HCT116 (cell line): ENCODE results near the gene CUEDC1. TPM values are rescaled to one million over a fixed set of nuclear protein-coding genes. Genes with fewer than 3 reads are reported as not detected.

Source experiments
- ATAC-seq: fragments of 200-7000 bp; cut with Tn5 transposase; 2 replicates; pipeline ENCODE4 v1.9.1; 2020; ENCODE audit warnings: mild to moderate bottlenecking, moderate library complexity
- BruUV-seq: library from RNA; stranded (reverse); fragments of 400-500 nt; replicated peaks from 2 replicates; lab custom pipeline; 2021; lab: Mats Ljungman, UMichigan
- CTCF ChIA-PET: fragments of 300-600 bp; sonication (Branson Sonifier 250); formaldehyde crosslinking; loops from one replicate; lab custom pipeline; 2021; ENCODE audit warnings: antibody characterized with exemption; lab: Charles Lee
- POLR2A ChIA-PET: fragments of 300-600, 350-600 bp; sonication (Branson Sonifier 250); formaldehyde crosslinking; loops from one replicate; lab custom pipeline; 2021; ENCODE audit warnings: antibody characterized with exemption; lab: Charles Lee
- RAD21 ChIA-PET, 2 experiments: fragments of 300-600 bp; sonication (Branson Sonifier 250); formaldehyde crosslinking; loops; one replicate each; lab custom pipeline; 2023; ENCODE audit warnings: low total read pairs in 2 of 2; ENCODE audit not compliant: uncharacterized antibody in 2 of 2, unreplicated experiment in 2 of 2, low non-redundant PET in 1 of 2; lab: Charles Lee
- DNase-seq: peaks from one replicate; pipeline ENCODE4 v3.0.0-alpha.2; 2010; ENCODE audit warnings: low read depth, low spot score
- H2AFZ ChIP-seq: fragments of 200-600 bp; shearing (Covaris generic), sonication (generic); 2 replicates; pipeline ENCODE4 v1.6.1; 2017; ENCODE audit warnings: low read depth, mixed run types, mixed read lengths, antibody characterized with exemption, low read length; ENCODE audit not compliant: poor library complexity, severe bottlenecking
- H3K27ac ChIP-seq: 2 replicates; pipeline ENCODE4 v1.5.1; 2012; ENCODE audit warnings: low read depth, low read length
- H3K27me3 ChIP-seq: fragments of 200-600 bp; sonication (generic); 2 replicates; pipeline ENCODE4 v1.6.1; 2016; ENCODE audit warnings: mixed run types, low read length, mixed read lengths; ENCODE audit not compliant: insufficient read depth
- H3K36me3 ChIP-seq, 2 experiments: fragments of 200-500 bp in 1 of 2; fragments of 200-600 bp in 1 of 2; sonication (Bioruptor generic) in 1 of 2; sonication (generic) in 1 of 2; 2 replicates each; pipeline versions ENCODE4 v1.5.1 to v1.6.1; 2014 to 2016; ENCODE audit warnings: low read length in 2 of 2, inconsistent platforms in 1 of 2, mixed read lengths in 1 of 2, mixed run types in 1 of 2; ENCODE audit not compliant: insufficient read depth in 2 of 2, control insufficient read depth in 1 of 2
- H3K4me1 ChIP-seq, 2 experiments: fragments of 200-600 bp in 1 of 2; sonication (generic) in 1 of 2; 2 replicates each; pipeline versions ENCODE4 v1.5.1 to v1.6.1; 2012 to 2017; ENCODE audit warnings: low read length in 2 of 2, inconsistent platforms in 1 of 2, mild to moderate bottlenecking in 1 of 2, mixed read lengths in 1 of 2, mixed run types in 1 of 2, moderate library complexity in 1 of 2; ENCODE audit not compliant: insufficient read depth in 2 of 2, control insufficient read depth in 1 of 2
- H3K4me2 ChIP-seq: fragments of 200-600 bp; sonication (generic); 2 replicates; pipeline ENCODE4 v1.6.1; 2017; ENCODE audit warnings: mixed run types, low read length, mixed read lengths
- H3K4me3 ChIP-seq, 2 experiments: fragments of 200-600 bp in 1 of 2; sonication (generic) in 1 of 2; replicated peaks in 1 of 2; 2 replicates each; pipeline ENCODE4 v1.5.1; 2011 to 2016; ENCODE audit warnings: low read length in 2 of 2, control low read depth in 1 of 2, low read depth in 1 of 2, mild to moderate bottlenecking in 1 of 2, mixed read lengths in 1 of 2, mixed run types in 1 of 2
- H3K79me2 ChIP-seq: fragments of 200-600 bp; sonication (generic); 2 replicates; pipeline ENCODE4 v1.6.1; 2017; ENCODE audit warnings: mild to moderate bottlenecking, mixed run types, low read length, moderate library complexity, mixed read lengths; ENCODE audit not compliant: insufficient read depth
- H3K9ac ChIP-seq: fragments of 200-600 bp; sonication (generic); 2 replicates; pipeline ENCODE4 v1.6.1; 2016; ENCODE audit warnings: low read length, mixed read lengths
- H3K9me2 ChIP-seq: fragments of 200-600 bp; sonication (generic), shearing (Covaris generic); 2 replicates; pipeline ENCODE4 v1.6.1; 2017; ENCODE audit warnings: mixed run types, mild to moderate bottlenecking, moderate library complexity; ENCODE audit not compliant: insufficient read depth
- H3K9me3 ChIP-seq, 2 experiments: fragments of 200-500 bp in 1 of 2; fragments of 200-600 bp in 1 of 2; sonication (Bioruptor generic) in 1 of 2; sonication (generic) in 1 of 2; 2 replicates each; pipeline ENCODE4 v1.6.1; 2014 to 2017; ENCODE audit warnings: low read length in 2 of 2, mixed read lengths in 2 of 2, inconsistent platforms in 1 of 2, low read depth in 1 of 2, mild to moderate bottlenecking in 1 of 2, mixed run types in 1 of 2, moderate library complexity in 1 of 2; ENCODE audit not compliant: control insufficient read depth in 1 of 2, insufficient read depth in 1 of 2
- H4K20me1 ChIP-seq: fragments of 200-600 bp; sonication (generic), shearing (Covaris generic); 2 replicates; pipeline ENCODE4 v1.6.1; 2017; ENCODE audit warnings: mixed run types, mild to moderate bottlenecking, moderate library complexity; ENCODE audit not compliant: insufficient read depth
- CBX3 ChIP-seq: IDR thresholded peaks from 2 replicates; pipeline ENCODE4 v1.6.1; 2012; ENCODE audit warnings: low read depth
- EZH2phosphoT487 ChIP-seq: fragments of 200-600 bp; IDR thresholded peaks from 2 replicates; pipeline ENCODE4 v1.6.1; 2018; ENCODE audit warnings: antibody characterized with exemption, borderline replicate concordance
- POLR2A ChIP-seq: IDR thresholded peaks from 2 replicates; pipeline ENCODE4 v1.7.0; 2011; ENCODE audit warnings: borderline replicate concordance; ENCODE audit not compliant: insufficient read depth, insufficient read length; ENCODE audit errors: extremely low read depth
- RAD21 ChIP-seq: IDR thresholded peaks from 2 replicates; pipeline ENCODE4 v1.6.1; 2012; ENCODE audit warnings: low read depth, mild to moderate bottlenecking
- SIN3A ChIP-seq: IDR thresholded peaks from 2 replicates; pipeline ENCODE4 v1.6.1; 2012; ENCODE audit warnings: low read depth
- SP1 ChIP-seq: IDR thresholded peaks from 2 replicates; pipeline ENCODE4 v1.6.1; 2012; ENCODE audit warnings: low read depth
- TCF7L2 ChIP-seq: IDR thresholded peaks from 2 replicates; pipeline ENCODE4 v1.7.0; 2011; ENCODE audit warnings: borderline replicate concordance, inconsistent platforms; ENCODE audit not compliant: insufficient read depth, insufficient read length; ENCODE audit errors: extremely low read depth
- YY1 ChIP-seq: IDR thresholded peaks from 2 replicates; pipeline ENCODE4 v1.6.1; 2011; ENCODE audit warnings: low read length, low read depth, moderate library complexity, mild to moderate bottlenecking; ENCODE audit not compliant: insufficient replicate concordance; ENCODE audit errors: extremely low read depth
- ZNF274 ChIP-seq: fragments of 200-500 bp; sonication (Bioruptor generic); IDR thresholded peaks from 2 replicates; pipeline ENCODE4 v1.6.1; 2014; ENCODE audit warnings: mild to moderate bottlenecking, low read depth, low read length, inconsistent platforms
- intact Hi-C: fragments of 100-400 bp; cut with micrococcal nuclease; formaldehyde crosslinking; loops from 2 replicates; pipeline ENCODE4 v1.10.0; 2022
- total RNA-seq: library from RNA; stranded (reverse); gene quantifications from one replicate; pipeline ENCODE4 v1.2.1, GENCODE V29; 2021; ENCODE audit not compliant: unreplicated experiment
- TF ChIP-seq, protein P1 (sequence below): IDR thresholded peaks from 2 replicates; pipeline ENCODE4 v1.6.1; 2011; ENCODE audit warnings: mild to moderate bottlenecking, low read length, moderate library complexity; ENCODE audit not compliant: insufficient replicate concordance; ENCODE audit errors: extremely low read depth

CUEDC1 gene
- total RNA-seq, 1 experiment from 2014 or later: 60.2 TPM

GRCh38 chr17:57877803-57878377 is 77.3 kb downstream of the CUEDC1 start:
- peaks cover 4% of the 10 kb centered on the region; the same call in 1 of the 2 replicates for H3K79me2 ChIP-seq
- no peak overlapping the region; the same call in 1 of the 2 replicates for H3K27ac ChIP-seq
- no TSS peak for BruUV-seq
- 0 out of 2 replicates have a peak overlapping the region, but pooled peaks have one; percentile 15 for H3K9ac ChIP-seq
- peaks cover 86 to 100% of the 10 kb centered on the region in 2 experiments for H3K4me1 ChIP-seq
- H3K36me3 ChIP-seq: peaks cover under 1 to 28% of the 10 kb centered on the region in 2 experiments; a peak in 3 of 4 replicates
- CTCF ChIA-PET: interaction anchor here (0.7 to 2.3 kb wide), 6 partner anchors 13 to 258 kb away, joined by 3 to 6 read pairs (median 3); no protein-coding TSS in a partner anchor
- no peaks in the 10 kb centered on the region for H4K20me1 ChIP-seq
- H2AFZ ChIP-seq: no peak overlapping the region
- RAD21 ChIA-PET: interaction anchor here in 1 of 2 experiments (2.0 kb wide), 1 partner anchor 15 kb away, joined by 5 read pairs; no protein-coding TSS in a partner anchor
- H3K27me3 ChIP-seq: no peaks in the 10 kb centered on the region
- POLR2A ChIA-PET: interaction anchor here (0.7 to 2.6 kb wide), 5 partner anchors 8 to 78 kb away, joined by 3 to 9 read pairs (median 5); no protein-coding TSS in a partner anchor
- H3K9me2 ChIP-seq: no peaks in the 10 kb centered on the region
- H3K9me3 ChIP-seq: no peaks in the 10 kb centered on the region; a peak in 1 of 4 replicates
- no peak for ATAC-seq
- H3K4me3 ChIP-seq: no peak overlapping the region
- TF ChIP-seq CBX3: no peak
- no peak for TF ChIP-seq SP1
- no peak for TF ChIP-seq POLR2A
- no peak for TF ChIP-seq YY1
- TF ChIP-seq, protein P1, sequence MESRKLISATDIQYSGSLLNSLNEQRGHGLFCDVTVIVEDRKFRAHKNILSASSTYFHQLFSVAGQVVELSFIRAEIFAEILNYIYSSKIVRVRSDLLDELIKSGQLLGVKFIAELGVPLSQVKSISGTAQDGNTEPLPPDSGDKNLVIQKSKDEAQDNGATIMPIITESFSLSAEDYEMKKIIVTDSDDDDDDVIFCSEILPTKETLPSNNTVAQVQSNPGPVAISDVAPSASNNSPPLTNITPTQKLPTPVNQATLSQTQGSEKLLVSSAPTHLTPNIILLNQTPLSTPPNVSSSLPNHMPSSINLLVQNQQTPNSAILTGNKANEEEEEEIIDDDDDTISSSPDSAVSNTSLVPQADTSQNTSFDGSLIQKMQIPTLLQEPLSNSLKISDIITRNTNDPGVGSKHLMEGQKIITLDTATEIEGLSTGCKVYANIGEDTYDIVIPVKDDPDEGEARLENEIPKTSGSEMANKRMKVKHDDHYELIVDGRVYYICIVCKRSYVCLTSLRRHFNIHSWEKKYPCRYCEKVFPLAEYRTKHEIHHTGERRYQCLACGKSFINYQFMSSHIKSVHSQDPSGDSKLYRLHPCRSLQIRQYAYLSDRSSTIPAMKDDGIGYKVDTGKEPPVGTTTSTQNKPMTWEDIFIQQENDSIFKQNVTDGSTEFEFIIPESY: no peak
- no peak for TF ChIP-seq ZNF274
- TF ChIP-seq TCF7L2: no peak
- TF ChIP-seq SIN3A: no peak
- TF ChIP-seq RAD21: no peak
- TF ChIP-seq EZH2phosphoT487: no peak
- TF ChIP-seq, all 23 proteins: peak for 0
- no peak for DNase-seq
- intact Hi-C loops: loop anchor here (5.0 kb wide), 1 partner anchor 109 kb away; the partner anchor contains the start of gene VEZF1
- H3K4me2 ChIP-seq: peak overlapping the region; percentile 33
